Liver (tissue), 3 donors: ENCODE data around the gene CFL2.

Experiments
- GABPA ChIP-seq, 2 donors: IDR thresholded peaks in 1 of 2; conservative IDR thresholded peaks in 1 of 2; 2 replicates each; pipeline ENCODE4 v1.6.1; 2016; ENCODE audit warnings: antibody characterized with exemption in 2 of 2, mild to moderate bottlenecking in 1 of 2, moderate library complexity in 1 of 2
- HNF4A ChIP-seq, 2 donors: conservative IDR thresholded peaks; 2 replicates each; pipeline ENCODE4 v1.6.1; 2016; ENCODE audit warnings: antibody characterized with exemption in 2 of 2, mild to moderate bottlenecking in 2 of 2
- RAD21 ChIP-seq, 2 donors: IDR thresholded peaks; 2 replicates each; pipeline ENCODE4 v1.6.1; 2016; ENCODE audit warnings: antibody characterized with exemption in 2 of 2, mild to moderate bottlenecking in 2 of 2
- SP1 ChIP-seq: IDR thresholded peaks from 2 replicates; pipeline ENCODE4 v1.6.1; 2018; ENCODE audit warnings: antibody characterized with exemption, mild to moderate bottlenecking
- TAF1 ChIP-seq: conservative IDR thresholded peaks from 2 replicates; pipeline ENCODE4 v1.6.1; 2016; ENCODE audit warnings: antibody characterized with exemption, mild to moderate bottlenecking
- YY1 ChIP-seq: IDR thresholded peaks from 2 replicates; pipeline ENCODE4 v1.6.1; 2016; ENCODE audit warnings: antibody characterized with exemption, mild to moderate bottlenecking
- TF ChIP-seq, protein P1 (sequence below): IDR thresholded peaks from 2 replicates; pipeline ENCODE4 v1.6.1; 2016; ENCODE audit warnings: antibody characterized with exemption, mild to moderate bottlenecking
- TF ChIP-seq, protein P2 (sequence below): fragments of 150-350 bp; IDR thresholded peaks from 2 replicates; pipeline ENCODE4 v1.5.1; 2017; ENCODE audit warnings: improper control_type of control experiment, low read depth, low read length; ENCODE audit not compliant: missing input control
- TF ChIP-seq, protein P3 (sequence below): IDR thresholded peaks from 2 replicates; pipeline ENCODE4 v1.6.1; 2016; ENCODE audit warnings: antibody characterized with exemption
- TF ChIP-seq, protein P4 (sequence below): IDR thresholded peaks from 2 replicates; pipeline ENCODE4 v1.6.1; 2016; ENCODE audit warnings: antibody characterized with exemption
- donor health status: healthy.
- donor health status: healthy.

DNA sequence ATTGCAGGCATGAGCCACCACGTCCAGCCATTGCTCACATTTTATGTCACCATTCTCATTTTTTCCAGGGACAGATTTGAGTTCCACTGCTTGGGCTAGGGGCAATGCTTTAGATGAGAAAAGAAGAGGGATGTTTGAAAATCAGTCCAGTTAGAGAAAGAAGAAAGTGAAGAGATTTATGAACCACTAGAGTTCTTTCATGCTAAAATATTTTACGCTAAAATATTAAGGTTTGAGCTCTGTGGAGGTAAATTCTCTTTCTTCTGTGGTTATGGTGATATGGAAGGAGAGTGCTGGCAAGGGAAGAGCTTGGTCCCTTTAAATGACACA lies 21.5 kb downstream of the CFL2 start:
- TF ChIP-seq, protein P1, sequence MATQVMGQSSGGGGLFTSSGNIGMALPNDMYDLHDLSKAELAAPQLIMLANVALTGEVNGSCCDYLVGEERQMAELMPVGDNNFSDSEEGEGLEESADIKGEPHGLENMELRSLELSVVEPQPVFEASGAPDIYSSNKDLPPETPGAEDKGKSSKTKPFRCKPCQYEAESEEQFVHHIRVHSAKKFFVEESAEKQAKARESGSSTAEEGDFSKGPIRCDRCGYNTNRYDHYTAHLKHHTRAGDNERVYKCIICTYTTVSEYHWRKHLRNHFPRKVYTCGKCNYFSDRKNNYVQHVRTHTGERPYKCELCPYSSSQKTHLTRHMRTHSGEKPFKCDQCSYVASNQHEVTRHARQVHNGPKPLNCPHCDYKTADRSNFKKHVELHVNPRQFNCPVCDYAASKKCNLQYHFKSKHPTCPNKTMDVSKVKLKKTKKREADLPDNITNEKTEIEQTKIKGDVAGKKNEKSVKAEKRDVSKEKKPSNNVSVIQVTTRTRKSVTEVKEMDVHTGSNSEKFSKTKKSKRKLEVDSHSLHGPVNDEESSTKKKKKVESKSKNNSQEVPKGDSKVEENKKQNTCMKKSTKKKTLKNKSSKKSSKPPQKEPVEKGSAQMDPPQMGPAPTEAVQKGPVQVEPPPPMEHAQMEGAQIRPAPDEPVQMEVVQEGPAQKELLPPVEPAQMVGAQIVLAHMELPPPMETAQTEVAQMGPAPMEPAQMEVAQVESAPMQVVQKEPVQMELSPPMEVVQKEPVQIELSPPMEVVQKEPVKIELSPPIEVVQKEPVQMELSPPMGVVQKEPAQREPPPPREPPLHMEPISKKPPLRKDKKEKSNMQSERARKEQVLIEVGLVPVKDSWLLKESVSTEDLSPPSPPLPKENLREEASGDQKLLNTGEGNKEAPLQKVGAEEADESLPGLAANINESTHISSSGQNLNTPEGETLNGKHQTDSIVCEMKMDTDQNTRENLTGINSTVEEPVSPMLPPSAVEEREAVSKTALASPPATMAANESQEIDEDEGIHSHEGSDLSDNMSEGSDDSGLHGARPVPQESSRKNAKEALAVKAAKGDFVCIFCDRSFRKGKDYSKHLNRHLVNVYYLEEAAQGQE = no peak
- TF ChIP-seq, protein P2, sequence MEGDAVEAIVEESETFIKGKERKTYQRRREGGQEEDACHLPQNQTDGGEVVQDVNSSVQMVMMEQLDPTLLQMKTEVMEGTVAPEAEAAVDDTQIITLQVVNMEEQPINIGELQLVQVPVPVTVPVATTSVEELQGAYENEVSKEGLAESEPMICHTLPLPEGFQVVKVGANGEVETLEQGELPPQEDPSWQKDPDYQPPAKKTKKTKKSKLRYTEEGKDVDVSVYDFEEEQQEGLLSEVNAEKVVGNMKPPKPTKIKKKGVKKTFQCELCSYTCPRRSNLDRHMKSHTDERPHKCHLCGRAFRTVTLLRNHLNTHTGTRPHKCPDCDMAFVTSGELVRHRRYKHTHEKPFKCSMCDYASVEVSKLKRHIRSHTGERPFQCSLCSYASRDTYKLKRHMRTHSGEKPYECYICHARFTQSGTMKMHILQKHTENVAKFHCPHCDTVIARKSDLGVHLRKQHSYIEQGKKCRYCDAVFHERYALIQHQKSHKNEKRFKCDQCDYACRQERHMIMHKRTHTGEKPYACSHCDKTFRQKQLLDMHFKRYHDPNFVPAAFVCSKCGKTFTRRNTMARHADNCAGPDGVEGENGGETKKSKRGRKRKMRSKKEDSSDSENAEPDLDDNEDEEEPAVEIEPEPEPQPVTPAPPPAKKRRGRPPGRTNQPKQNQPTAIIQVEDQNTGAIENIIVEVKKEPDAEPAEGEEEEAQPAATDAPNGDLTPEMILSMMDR = no peak
- TF ChIP-seq GABPA (IDR thresholded peaks at IDR 0.05 in 1 of 2, conservative IDR thresholded peaks at IDR 0.05 in 1 of 2) (no peak), TAF1 (no peak), HNF4A (conservative IDR thresholded peaks at IDR 0.05) (no peak), RAD21 (IDR thresholded peaks at IDR 0.05) (no peak), SP1 (no peak), YY1 (no peak)
- TF ChIP-seq, protein P3, sequence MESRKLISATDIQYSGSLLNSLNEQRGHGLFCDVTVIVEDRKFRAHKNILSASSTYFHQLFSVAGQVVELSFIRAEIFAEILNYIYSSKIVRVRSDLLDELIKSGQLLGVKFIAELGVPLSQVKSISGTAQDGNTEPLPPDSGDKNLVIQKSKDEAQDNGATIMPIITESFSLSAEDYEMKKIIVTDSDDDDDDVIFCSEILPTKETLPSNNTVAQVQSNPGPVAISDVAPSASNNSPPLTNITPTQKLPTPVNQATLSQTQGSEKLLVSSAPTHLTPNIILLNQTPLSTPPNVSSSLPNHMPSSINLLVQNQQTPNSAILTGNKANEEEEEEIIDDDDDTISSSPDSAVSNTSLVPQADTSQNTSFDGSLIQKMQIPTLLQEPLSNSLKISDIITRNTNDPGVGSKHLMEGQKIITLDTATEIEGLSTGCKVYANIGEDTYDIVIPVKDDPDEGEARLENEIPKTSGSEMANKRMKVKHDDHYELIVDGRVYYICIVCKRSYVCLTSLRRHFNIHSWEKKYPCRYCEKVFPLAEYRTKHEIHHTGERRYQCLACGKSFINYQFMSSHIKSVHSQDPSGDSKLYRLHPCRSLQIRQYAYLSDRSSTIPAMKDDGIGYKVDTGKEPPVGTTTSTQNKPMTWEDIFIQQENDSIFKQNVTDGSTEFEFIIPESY = no peak
- TF ChIP-seq, protein P4, sequence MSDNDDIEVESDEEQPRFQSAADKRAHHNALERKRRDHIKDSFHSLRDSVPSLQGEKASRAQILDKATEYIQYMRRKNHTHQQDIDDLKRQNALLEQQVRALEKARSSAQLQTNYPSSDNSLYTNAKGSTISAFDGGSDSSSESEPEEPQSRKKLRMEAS = no peak
